T-helper 9 cell (primary cell): ENCODE data around the gene FIGLA.

Experiments used
- DNase-seq: peaks from one replicate; pipeline ENCODE4 v3.0.0-alpha.2; 2020

Gene FIGLA

DNA sequence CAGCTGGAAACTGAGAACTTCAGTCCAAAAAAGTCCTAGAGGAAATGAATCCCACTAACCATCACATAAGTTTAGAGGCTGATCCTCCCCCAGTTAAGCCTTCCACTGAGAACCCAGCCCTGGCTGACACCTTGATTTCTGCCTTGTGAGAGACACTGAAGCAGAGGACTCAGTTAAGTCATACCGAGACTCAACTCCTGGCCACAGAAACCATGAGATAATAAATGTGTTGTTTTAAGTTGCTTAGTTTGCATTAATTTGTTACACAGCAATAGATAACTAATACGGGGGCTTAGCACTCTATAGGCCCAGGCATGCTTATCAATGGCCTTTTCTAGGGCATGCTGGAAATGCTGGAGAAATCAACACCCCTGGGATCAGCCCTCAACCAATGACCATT lies 19.0 kb downstream of the FIGLA start:
- no peak for DNase-seq

- no peak for DNase-seq
Measured at GRCh38 chr2:70769450-70769849, 21.0 kb downstream of the FIGLA start.

GRCh38 chr2:70768590-70769085 lies 21.8 kb downstream of the FIGLA start:
- DNase-seq, result no peak

- no peak for DNase-seq
Measured at GRCh38 chr2:70767699-70768589, 22.5 kb downstream of the FIGLA start, which contains the start of gene ADD2. Gene ADD2 (minus strand): TSS chr2:70768200. CDS start chr2:70706408, 61,792 bp downstream.

GRCh38 chr2:70767079-70767698 lies 23.3 kb downstream of the FIGLA start:
- DNase-seq, result no peak

DNA sequence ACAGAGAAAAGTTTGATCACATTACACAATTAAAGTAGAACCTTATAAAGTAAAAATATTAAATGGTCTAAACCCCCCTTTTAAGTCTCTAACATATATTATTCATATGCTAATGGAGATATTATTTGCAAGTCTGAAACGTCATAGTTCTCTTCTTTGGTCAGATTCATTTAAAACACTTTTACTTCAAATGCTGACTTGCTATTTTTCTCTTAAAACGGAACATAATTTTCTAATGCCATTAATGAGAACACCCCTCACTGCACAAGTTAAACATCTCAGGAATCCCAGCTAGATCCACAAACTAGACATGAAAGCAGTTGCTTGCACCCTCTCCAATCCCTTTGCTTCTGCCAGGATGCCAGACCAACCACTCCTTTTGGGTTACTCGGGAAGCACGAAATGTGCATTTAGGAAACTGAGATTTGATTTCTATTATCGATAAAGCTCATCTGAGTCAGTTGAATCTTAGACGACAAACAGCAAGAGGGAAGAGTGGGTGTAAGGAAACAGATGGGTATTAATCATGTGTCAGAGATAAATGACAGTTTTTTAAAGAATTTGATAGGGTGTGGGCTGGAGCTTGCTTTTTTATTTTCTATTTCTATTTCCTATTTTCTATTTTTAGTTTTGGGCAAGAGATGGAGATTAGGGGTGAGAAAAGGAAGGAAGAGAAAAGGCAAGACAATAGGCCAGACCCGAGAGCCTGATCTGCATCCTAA lies 23.9 kb downstream of the FIGLA start:
- no peak for DNase-seq

DNA sequence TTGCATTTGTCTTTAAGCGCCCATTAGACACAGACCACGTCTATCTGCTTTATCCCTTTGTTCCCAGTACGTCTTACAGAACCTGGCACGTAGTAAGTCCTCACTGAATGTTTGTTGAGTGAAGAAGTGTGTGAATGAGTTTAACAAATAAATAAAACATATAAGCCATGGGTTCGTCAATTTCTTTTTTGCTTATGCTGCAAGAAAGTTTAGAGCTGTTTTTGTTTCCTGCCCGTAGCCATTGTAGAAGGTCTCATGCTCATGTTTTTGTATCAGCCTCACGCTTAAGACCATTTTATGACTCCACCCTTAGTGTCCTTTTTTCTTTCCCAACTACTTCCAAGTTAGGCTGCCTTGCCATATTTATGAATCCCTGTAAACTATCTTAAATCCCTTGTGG lies 24.9 kb downstream of the FIGLA start:
- no peak for DNase-seq

DNA sequence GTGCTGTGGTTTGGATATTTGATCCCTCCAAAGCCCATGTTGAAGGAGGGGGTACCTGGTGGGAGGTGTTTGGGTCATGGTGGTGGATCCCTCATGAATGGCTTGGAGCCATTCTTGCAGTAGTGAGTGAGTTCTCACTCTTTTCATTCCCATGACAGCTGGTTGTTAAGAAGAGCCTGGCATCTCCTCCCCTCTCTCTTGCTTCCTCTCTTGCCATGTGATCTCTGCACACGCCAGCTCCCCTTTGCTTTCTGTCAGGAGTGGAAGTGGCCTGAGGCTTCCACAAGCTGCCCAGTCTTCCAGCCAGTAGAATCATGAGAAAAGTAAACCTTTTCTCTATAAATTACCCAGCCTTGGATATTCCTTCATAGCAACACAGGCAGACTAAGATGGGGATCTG lies 31.0 kb downstream of the FIGLA start:
- no peak for DNase-seq

- DNase-seq, result no peak
Measured at GRCh38 chr2:70757966-70758365, 32.5 kb downstream of the FIGLA start.

DNA sequence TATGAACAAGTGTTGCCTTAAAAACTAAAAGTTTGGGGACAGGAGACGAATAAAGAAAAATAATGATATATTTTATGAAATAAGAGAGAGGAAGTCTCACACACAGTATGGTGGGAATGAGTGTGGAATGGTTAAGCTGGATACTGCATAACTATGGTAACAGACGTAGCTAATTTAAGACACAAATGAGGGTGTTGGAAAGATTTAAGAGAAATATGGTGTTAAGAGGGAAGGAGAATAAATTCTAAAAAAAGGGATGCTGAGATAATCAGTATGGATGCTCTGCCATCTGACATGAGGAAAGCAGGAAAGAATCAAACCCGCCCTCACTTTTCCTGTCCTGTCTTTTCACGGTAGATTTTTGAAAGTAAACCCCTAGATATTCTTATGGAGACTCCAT lies 33.1 kb downstream of the FIGLA start:
- no peak for DNase-seq

- no peak for DNase-seq
Measured at GRCh38 chr2:70756128-70756527, 34.3 kb downstream of the FIGLA start.

- DNase-seq, result no peak
Measured at GRCh38 chr2:70753902-70754301, 36.5 kb downstream of the FIGLA start.

DNA sequence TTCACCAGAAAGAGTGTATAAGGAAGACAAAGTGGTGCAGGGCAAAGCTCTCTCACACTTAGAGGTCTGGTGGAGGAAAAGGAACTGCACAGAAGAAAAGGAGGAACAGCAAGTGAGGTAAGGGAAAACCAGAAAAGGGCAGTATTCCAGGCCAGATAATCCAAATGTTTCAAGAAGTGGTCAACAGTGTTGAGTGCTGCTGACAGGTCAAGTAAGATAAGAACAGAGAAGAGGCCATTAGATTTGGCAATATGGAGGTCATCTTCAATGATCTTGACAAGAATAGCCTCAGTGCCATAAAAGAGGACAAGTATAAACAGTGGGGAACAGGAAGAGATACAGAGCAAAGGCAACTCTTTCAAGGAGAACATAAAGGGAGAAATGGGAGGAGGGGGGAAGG lies 37.4 kb downstream of the FIGLA start:
- DNase-seq, result no peak

DNA sequence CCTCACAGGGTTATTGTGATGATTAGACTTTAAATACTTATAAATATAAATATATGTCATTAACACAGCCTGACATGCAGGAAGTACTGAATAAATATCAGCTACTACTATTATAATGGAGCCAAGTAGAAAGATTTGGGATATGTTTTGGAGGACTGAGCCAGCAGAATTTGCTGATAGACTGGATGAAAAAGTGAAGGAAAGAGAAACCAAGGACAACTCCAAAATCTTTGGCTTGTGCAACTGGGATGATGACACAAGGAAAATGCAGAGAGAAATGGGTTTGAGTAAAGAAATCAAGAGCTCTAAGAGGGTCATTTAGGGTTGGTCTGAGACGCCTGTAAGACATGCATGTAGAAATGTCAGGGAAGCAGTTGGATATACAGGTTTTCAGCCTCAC lies 38.0 kb downstream of the FIGLA start:
- no peak for DNase-seq

DNA sequence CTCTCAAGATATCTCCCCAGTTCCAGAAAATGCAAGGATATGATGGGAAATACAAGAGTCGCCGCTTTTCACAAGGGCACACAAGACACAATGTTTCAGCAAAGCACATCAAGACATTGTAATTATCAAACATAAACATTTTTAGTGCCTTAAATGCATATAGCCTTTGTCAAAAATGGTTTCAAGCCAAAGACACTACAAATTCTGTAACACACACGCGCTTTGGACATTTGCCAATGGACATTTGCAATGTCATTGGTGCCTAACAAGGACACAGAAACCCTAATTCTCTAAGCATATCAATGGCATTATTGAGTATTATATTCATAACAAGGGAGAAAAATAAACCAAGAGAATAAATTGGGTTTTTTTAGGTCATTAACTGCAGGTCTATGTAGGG lies 38.6 kb downstream of the FIGLA start:
- DNase-seq, result no peak

- no peak for DNase-seq
Measured at GRCh38 chr2:70750320-70750719, 40.1 kb downstream of the FIGLA start.

DNA sequence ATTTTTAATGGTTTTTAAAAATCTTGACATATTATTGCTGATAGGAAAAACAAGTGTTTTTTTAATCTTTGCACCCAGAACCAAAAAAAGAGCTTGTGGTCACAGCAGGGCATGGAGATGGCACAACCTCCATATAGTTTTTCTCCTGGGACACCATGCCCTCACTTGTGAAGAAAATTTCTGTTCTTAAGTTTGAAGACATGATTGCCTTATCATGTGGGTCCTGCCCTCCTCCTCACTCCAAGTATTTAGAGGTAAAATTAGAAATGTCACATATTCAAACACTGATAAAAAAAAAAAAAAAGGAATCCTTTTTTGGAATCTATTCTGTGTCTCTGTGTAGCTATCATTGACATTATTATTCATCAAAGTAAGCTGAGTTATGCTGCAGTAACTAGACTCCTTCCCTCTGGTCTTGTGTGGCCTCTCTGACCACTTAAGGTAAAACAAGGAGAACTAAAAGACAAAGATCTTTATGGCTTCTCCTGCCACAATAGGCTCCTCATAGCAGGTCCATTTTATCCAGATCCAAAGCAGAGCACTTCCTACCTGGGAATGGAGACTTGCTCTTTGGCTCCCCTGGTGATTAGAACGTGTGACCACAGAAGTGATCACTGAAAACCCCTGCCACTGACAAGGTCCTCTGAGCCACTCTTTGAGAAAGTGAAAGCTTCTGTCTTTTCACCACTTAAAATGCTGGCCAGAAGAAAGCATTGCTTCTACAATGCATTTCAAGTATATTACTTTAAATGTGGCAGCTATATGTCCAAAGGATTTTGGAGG lies 42.2 kb downstream of the FIGLA start:
- no peak for DNase-seq

DNA sequence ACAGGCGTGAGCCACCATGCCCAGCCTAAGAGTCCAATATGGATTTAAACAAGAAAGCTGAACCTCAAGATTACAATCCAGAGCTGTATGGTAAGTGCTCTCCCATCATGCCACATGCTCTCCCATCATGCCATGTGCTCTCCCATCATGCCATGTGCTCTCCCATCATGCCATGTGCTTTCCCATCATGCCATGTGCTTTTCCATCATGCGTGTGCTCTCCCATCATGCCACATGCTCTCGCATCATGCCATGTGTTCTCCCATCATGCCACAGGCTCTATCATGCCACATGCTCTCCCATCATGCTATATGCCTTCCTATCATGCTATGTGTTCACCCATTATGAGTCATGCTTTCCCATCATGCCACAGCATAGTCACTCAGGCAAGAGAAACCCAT lies 43.2 kb downstream of the FIGLA start:
- DNase-seq, result no peak

DNA sequence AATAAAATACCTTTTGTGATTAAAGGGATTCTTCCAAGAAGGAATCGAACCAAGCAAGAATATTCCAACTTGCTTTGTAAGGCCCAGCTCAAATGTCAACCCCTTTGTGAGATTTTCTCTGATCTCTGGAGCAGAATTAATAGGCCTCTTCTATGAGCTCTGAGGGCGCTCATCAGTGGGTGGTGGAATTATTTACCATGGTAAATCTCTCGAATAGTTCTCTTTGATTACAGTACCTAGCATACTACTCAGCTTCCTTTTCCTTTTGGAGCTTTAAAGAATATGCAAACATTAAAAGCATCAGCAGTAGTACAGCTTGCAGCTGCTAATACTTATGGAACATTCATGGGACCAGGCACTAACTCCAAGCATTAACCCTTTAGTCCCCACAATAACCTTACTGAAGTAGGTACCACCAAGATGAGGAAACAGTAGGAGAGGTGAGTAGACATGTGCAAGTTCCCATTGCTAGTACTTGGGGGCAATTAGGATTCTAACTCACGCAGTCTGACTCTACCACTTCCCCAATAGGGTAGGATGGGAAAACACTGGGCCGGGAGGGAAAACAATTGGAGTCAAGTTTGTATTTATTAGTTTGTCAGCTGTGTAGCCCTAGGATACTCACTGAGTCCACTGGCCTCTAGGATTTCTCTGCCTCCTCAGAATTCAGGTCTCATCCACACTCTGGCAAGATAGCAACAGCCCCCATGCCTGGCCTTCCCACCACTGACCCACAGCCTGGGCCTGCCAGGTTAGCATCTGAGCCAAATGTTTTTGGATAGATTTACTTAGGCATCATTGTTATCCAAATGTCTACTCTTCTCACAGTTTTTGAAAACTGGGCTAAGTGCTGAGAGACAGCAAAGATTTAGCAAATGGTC lies 44.1 kb downstream of the FIGLA start:
- DNase-seq, result no peak

- no peak for DNase-seq
Measured at GRCh38 chr2:70745276-70745825, 45.1 kb downstream of the FIGLA start.

DNA sequence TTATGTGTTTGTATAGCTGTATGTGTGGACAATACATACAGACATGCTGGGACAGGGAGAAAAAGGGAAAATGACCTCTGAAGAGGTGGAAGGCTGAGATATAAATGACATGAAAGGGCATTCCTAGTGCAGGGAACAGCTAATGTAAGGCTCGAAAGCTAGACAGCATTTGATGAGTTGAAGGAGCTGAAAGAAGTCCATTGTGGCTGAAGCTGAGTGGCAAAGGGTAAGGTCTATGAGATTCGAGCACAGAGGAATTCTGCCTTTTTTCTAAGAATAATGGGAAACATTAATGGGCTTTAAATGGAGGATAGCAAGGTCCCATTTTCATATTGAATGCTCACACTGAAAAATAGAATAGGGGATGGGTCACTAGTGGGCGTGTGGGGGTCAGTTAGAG lies 46.0 kb downstream of the FIGLA start:
- no peak for DNase-seq
